Inflammatory macrophage (primary cell): ENCODE measurements around the gene SNAPC1.
"Not testable (repeated sequence)": the region's sequence is repeated elsewhere in the genome, so short reads cannot be mapped to it uniquely, and the experiment has no call there.

Experiments used
- DNase-seq, 2 donors: peaks; one replicate each; pipeline ENCODE4 v3.0.0-alpha.2; 2020 to 2022
- total RNA-seq, 18 experiments: gene quantifications; one replicate each; lab custom pipeline; 2026; ENCODE audit warnings: mixed read lengths in 6 of 18, inconsistent platforms in 2 of 18; lab: John Stamatoyannopoulos, UW

SNAPC1 gene, protein sequence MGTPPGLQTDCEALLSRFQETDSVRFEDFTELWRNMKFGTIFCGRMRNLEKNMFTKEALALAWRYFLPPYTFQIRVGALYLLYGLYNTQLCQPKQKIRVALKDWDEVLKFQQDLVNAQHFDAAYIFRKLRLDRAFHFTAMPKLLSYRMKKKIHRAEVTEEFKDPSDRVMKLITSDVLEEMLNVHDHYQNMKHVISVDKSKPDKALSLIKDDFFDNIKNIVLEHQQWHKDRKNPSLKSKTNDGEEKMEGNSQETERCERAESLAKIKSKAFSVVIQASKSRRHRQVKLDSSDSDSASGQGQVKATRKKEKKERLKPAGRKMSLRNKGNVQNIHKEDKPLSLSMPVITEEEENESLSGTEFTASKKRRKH
- 2.3 to 7.0 (median 3.8) reads per million in 18 experiments for total RNA-seq

DNA sequence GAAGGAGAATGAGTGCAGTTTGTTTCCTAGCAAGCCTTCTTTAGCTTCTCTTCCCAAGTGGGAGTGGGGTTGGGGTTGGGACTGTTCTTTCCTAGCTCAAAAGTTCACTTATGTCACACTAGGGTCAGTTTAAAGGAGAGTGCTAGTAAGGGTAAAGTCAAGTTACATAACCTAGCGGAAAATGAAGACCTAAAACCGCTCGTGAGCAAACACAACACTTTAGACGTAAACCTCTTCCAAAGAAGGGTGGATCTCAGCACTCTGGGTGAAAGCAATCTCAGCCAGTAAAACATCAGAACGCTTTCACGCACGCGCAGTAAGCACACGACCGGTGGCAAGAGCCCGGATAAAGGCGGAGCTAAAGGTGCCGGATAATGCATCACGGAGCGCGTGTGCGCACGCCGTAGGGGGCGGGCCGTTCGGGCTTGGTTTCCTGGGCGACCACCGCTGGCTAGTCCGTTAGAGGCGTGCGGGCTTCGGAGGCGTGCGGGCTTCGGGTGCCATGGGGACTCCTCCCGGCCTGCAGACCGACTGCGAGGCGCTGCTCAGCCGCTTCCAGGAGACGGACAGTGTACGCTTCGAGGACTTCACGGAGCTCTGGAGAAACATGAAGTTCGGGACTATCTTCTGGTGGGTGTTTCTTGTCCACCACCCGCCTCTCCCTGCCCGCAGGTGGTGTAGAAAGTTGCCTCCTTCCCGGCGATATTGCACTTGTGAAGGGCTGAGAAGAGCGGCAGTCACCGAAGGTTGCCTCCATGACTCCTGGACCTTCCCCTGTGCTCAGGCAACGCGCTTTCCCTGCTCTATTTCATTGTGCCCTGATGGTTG, at the start of gene SNAPC1:
Gene SNAPC1 (plus strand): TSS at position 462 of the 828 bp plus-strand sequence. CDS start 41 bp downstream, at position 503.
- peak; percentile 99 for DNase-seq

DNA sequence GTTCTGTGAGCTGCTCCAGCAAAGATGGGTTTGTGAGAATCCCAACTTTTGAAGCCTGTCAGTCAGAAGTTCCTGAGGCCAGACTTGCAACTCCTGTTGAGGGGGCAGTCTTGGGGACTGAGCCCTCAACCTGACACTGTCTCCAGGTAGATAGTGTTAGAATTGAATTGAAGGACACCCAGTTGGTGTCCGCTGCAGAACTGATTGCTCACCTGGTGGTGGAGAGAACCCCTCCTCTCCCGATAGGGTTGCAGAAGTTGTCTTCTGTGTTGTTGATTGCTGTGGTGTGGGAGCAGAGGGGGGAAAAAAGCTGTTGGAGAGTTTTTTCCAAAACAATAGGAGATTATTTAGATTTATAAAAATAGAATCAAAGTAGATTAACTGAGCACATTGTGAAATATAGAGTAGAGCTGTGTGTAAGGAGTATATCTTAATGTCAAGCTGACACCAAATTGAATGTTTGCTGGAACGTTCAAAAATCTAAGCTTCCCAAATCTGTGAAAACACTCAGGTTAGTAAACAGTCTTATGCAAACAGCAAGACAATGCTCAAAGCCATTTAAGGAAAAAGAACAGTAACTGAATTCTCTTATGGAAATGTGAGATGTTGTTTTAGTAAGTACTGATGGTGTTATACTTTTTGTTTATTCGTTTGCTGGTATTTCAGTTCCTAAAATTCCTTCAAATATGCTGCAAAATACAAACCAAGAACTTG, 48.3 kb upstream of the SNAPC1 start:
- DNase-seq = no peak

DNA sequence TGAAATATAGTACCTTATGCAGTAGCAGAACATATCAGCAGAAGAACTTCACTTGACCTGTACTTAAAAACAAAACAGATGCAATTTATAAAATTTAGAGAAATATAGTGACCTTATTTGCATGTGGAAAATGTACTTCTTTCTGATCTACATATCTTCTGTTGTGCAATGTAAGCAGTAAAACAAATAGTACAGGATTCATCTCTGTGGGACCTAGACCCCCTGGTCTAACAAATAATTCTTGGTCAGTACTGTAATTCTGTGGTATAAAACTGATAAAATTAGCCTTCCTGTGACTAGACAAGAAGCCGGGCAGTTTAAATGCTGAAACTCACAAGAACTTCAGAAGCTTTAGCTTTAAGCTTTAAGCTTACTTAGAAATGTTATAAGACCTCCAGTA, 45.3 kb upstream of the SNAPC1 start:
- no peak for DNase-seq

DNA sequence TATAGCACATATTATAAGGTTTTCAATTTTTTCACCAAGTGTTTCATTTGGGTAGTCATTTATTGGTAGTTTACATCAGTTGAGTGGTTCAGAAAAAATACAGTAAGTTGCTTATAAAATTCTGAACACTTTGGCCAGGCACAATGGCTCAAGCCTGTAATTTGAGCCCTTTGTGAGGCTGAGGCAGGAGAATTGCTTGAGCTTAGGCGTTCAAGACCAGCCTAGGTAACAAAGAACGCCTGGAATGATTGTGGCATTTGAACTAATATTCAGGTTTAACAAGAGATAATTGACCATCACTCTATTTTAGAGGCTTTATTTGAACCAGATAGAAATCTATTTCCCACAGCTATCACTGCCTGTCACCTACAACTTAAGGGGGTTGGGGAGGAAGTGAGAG, 44.2 kb upstream of the SNAPC1 start:
- no peak for DNase-seq

DNA sequence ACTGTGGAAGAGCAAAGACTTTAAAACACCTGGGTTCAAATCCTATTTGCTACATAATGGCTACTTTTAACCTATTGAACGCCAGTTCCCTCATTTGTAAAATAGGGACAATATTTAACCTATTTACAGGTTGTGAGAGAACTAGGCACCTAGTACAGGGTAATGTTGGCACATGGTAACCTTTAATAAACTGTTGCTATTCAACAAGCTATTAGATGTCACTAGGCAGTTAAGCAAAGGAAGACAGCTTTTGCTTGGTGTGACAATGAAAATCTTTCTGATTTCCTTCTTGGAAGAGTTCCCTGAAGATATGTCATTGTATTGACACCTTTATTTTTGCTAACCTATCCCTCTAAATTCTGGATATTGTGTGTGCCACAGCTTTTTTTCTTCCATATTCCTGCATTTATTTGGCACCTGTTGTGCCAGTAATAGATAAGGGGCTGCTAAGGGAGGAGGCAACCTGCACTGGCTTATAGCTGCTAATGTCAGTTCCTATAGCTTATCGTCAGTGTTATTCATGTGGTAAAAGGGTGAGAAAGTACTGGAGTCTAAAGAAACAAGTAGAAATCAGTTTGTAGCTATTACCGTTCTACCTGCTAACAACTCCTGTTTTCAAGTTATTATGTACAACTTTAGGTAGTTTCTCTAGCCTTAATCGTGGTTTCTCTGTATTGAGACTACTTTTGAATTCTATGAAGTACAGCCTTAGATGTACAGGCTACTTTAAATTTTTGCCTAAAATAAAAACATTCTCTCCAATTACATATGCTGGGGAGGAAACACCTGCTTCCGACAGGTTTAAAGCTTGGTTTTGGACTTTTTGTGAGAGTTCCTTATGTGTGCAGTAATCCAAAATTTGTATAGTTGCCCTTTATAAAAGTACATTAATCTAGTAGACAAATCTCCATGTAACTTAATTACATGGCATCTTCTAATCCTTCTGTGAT, 42.6 kb upstream of the SNAPC1 start:
- no peak for DNase-seq

DNA sequence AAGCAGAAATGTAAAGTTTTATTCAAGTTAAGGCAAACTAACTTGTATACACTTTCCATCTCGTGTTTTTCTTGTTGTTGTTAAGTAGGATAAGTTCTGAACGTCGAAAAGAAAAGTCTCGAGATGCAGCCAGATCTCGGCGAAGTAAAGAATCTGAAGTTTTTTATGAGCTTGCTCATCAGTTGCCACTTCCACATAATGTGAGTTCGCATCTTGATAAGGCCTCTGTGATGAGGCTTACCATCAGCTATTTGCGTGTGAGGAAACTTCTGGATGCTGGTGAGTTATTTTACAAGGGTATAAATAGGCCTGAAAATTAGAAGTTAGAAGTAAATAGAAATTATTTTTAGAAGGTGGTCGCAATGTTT, 41.9 kb upstream of the SNAPC1 start:
- no peak for DNase-seq

DNA sequence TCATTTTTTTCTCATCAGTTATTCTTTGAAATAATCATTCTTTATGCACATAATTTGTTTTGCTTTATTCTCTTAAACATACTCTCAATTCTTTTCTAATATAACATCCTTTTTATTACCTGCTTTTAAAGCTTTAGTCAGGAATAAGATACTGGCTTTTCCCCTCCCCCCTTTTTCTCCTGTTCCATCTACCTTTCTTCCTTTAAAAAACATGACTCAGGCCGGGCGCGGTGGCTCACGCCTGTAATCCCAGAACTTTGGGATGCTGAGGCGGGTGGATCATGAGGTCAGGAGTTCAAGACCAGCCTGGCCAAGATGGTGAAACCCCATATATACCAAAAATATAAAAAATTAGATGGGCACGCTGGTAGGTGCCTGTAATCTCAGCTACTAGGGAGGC, 41.5 kb upstream of the SNAPC1 start:
- DNase-seq = no peak

DNA sequence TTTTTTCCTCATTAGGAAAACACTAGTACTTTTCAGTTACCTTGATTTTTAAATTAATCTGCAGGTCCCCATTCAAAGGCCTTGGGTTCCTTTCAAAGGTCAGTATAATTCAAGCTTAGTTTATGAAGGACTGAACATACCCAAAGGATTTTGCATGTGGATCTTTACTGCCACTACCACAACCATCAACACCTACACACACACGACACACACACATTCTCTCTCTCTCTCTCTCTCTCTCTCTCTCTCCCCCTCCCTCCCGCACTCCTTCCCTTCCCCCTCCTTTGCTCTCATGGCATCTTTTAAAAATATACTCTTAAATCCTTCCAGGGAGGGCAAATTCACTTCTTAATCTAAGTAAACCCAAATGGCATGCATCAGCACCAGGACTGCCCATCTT, 38.1 kb upstream of the SNAPC1 start:
- no peak for DNase-seq

DNA sequence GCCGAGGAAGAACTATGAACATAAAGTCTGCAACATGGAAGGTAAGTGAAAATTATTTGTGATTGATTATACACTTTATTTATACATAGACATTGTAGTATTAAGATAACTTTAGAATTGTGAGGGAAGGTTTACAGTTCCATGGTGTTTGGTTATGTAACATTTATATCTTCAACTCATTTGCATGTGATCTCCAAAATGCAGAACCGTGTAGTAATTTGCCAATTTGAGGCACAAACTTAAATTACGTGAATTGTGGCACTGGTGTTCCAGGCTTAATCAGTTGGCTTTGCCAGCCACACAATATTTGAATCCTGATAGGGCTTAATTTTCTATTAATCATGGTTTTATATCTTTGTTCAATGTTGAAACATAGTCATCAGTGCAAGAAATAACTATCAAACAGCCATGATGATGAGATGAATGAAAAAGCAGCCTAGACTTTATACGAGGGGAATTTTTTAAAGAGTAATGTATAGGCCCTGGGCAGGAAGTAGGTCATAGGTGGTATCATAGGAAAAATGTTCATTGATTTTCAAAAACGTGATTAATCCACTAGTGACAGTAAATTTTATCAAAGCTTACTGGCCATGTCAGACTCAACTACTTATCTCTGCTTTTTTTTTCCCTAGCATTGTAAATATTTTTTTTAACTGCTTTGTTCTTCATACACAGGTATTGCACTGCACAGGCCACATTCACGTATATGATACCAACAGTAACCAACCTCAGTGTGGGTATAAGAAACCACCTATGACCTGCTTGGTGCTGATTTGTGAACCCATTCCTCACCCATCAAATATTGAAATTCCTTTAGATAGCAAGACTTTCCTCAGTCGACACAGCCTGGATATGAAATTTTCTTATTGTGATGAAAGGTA, 35.2 kb upstream of the SNAPC1 start:
- peak; percentile 17 to 34 for DNase-seq

DNA sequence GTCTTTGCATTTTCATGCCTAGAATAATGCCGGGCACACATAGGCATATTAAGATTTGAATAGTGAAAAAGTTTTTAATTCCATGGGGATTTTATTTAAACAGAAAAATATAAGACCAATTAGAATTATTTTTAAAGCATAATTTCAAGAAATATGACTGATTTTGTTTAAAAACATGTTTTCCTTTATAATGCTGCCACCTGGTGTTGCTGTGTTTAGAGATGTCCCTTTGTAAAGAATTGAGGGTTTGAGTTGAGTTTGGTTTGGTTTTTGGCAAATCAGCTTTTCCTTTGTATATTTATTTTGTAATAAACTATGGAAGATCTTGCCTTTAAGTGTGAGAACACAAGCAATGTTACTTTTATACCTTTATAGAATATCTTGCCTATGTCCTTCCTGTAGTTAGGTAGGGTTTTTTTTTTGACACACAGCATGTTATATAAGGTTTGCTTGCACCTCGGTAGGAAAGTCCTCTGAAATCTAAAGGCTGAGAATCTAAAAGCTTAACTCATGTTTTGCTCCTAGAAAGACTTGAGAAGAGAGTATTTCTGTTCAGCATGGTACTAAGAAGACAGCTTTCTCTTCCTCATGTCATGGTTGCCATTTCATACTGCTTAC, 31.4 kb upstream of the SNAPC1 start:
- DNase-seq = peak; percentile 3 to 30

DNA sequence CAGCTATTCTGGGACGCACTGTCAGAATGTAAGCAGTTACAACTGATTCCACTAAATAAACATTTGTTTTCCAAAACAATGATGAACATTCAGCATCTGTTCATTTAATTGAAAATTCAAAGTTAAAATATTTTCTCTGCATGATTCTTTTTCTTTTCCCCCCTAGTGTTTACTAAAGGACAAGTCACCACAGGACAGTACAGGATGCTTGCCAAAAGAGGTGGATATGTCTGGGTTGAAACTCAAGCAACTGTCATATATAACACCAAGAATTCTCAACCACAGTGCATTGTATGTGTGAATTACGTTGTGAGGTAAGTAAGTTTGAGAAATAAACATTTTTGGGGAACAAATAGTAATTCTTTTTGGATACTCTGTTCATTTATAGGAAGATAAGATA, 28.2 kb upstream of the SNAPC1 start:
- DNase-seq = no peak

DNA sequence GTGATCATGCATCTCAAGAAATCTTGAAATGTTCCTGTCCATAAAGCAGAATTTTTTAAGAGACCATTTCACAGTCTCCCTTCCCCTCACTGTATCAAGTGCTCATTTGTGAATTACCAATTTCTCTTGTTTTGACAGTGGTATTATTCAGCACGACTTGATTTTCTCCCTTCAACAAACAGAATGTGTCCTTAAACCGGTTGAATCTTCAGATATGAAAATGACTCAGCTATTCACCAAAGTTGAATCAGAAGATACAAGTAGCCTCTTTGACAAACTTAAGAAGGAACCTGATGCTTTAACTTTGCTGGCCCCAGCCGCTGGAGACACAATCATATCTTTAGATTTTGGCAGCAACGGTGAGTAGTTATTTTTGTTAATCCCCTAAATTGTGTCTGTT, 25.5 kb upstream of the SNAPC1 start:
- DNase-seq = no peak

DNA sequence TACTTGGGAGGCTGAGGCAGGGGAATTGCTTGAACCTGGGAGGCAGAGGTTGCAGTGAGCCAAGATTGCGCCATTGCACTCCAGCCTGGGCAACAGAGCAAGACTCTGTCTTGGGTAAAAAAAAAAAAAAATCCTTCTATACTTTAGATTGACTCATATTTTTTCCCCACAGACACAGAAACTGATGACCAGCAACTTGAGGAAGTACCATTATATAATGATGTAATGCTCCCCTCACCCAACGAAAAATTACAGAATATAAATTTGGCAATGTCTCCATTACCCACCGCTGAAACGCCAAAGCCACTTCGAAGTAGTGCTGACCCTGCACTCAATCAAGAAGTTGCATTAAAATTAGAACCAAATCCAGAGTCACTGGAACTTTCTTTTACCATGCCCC, 24.3 kb upstream of the SNAPC1 start:
- peak; percentile 51 to 80 for DNase-seq

DNA sequence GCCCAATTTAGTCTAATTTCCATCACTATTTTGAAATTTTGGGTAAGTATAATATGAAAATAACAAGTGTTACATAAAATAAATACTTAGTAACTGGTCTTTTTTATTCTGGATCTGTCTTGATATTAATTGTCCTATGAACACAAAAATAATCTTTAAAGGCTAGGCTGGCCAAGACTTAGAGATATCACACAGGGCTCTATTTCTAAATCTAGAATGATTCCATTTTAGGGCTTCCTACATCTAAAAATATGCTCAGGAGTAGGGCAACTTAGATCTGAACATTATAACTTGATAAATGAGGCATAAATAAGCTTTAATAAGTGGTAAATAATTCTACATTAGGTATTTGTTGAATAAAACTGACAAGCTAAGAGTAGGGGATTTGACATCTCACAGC, 23.1 kb upstream of the SNAPC1 start:
- no peak for DNase-seq

DNA sequence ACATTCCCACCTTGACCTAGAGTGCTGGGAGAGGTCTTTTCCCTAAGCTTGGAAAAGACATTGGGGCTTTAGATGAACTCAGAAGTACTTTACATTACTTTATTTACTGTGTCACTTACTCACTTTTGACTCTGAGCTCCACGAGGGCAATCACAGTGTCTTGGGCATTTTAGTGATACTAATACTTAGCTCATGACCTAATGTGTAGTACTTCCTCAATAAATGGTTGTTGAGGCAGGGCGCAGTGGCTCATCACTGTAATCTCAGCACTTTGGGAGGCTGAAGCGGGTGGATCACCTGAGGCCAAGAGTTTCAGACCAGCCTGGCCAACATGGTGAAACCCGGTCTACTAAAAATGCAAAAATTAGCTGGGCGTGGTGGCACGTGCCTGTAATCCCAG, 19.8 kb upstream of the SNAPC1 start:
- peak in 1 of 2 donors; percentile 22 for DNase-seq

DNA sequence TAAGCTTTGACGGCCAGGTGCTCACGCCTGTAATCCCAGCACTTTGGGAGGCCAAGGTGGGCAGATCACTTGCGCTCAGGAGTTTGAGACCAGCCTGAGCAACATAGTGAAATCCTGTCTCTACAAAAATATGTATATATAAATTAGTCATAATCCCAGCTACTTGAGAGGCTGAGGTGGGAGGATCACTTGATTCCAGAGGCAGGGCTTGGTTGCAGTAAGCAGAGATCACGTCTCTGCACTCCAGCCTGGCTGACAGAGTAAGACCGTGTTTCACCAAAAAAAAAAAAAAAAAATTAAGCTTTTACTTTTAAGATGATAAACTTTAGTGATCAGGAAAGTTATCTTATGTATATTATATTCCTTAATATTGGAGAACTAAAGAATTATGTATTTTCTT, 18.0 kb upstream of the SNAPC1 start:
- no peak for DNase-seq

DNA sequence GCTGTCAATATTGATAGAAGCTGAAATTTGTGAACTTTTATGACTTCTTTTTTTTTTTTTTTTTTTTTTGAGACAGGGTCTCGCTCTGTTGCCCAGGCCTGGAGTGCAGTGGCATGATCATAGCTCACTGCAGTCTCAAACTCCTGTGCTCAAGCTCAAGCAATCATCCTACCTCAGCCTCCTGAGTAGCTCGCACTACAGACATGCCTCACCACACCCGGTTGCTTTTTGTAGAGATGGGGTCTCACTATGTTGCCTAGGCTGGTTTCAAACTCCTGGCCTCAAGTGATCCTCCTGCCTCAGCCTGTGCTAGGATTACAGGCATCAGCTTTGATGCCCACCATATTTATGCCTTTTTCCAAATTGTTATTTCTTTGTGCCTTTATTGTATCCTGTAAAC, 15.9 kb upstream of the SNAPC1 start:
- not testable (repeated sequence) for DNase-seq

DNA sequence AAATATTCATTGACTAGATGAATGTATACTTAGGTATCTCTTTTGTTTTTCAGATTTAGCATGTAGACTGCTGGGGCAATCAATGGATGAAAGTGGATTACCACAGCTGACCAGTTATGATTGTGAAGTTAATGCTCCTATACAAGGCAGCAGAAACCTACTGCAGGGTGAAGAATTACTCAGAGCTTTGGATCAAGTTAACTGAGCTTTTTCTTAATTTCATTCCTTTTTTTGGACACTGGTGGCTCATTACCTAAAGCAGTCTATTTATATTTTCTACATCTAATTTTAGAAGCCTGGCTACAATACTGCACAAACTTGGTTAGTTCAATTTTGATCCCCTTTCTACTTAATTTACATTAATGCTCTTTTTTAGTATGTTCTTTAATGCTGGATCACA, 15.3 kb upstream of the SNAPC1 start:
- DNase-seq = no peak

DNA sequence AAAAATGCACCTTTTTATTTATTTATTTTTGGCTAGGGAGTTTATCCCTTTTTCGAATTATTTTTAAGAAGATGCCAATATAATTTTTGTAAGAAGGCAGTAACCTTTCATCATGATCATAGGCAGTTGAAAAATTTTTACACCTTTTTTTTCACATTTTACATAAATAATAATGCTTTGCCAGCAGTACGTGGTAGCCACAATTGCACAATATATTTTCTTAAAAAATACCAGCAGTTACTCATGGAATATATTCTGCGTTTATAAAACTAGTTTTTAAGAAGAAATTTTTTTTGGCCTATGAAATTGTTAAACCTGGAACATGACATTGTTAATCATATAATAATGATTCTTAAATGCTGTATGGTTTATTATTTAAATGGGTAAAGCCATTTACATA, 14.9 kb upstream of the SNAPC1 start:
- DNase-seq = no peak

DNA sequence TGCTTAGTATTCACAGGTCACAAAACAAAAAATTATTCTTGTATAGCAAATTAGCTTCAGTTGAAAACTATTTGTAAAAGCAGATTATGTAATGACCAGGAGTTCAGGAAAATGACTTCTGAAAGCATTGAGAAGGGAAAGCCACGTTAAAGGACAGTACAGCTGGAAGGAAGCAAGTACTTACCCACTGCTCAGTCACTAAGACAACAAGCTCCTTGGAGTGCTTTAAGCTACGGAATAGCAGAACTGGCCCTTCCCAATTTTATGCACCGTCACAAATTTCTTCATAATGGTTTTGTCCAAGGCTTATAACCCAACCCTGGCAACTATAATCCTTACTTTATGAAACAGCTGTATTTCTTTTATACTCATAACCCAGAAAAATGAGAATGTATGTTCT, 13.0 kb upstream of the SNAPC1 start:
- peak; percentile 75 to 78 for DNase-seq

DNA sequence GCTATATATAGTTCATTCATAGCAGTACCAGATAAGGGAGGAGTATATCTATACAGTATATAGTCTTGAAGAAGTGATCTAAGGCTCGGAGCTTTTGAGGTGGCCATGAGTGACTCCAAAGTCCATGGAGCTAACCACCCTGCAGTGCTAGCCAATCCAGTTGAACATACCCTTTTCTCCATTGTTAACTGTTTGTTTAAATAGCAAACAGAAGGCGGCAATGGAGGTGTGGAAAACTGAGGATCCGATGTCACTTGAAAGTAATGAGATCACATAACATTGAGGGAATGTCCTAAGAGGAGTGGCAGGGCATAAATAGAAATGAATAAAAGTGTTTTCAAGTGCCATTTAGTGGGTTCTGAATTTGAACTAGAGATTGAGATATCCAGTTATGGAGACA, 12.4 kb upstream of the SNAPC1 start:
- DNase-seq = no peak
